Astrocyte of the cerebellum (primary cell): ENCODE measurements around the gene SRA1.

Experiments used
- DNase-seq: peaks from one replicate; pipeline ENCODE4 v3.0.0-alpha.2; 2011; ENCODE audit warnings: low read depth
- H3K4me3 ChIP-seq: 2 replicates; pipeline ENCODE4 v1.5.1; 2011; ENCODE audit warnings: mild to moderate bottlenecking, low read depth, low read length, moderate library complexity
- in situ Hi-C: cut with HindIII; loops from 2 replicates; pipeline ENCODE4 v1.10.0; 2017; ENCODE audit warnings: low sequenced_read_pairs
- TF ChIP-seq, protein P1 (sequence below): IDR thresholded peaks from 2 replicates; pipeline ENCODE4 v1.5.1; 2012; ENCODE audit warnings: low read length, low read depth, moderate library complexity, mild to moderate bottlenecking; ENCODE audit errors: missing control alignments

Gene SRA1

DNA sequence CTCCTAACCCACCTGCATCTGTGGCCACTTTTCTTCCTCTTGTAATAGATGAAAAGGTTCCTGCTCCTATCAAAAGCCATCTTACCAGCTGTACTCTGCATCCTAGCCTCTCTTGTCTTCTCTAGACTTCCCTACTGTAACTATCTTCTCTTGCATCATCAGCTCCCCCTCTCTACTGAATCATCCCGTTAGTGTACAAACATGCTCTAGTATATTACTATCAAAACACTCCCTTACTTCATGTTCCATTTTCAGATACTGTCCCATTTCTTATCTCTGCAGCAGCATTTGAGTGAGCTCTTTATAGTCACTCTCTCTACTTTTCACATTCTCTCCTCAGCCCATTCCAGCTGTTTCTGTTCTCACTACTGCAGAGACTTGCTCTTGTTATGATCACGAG lies 2.8 kb downstream of the SRA1 start:
- in situ Hi-C loops, result no loop called here
- TF ChIP-seq, protein P1, sequence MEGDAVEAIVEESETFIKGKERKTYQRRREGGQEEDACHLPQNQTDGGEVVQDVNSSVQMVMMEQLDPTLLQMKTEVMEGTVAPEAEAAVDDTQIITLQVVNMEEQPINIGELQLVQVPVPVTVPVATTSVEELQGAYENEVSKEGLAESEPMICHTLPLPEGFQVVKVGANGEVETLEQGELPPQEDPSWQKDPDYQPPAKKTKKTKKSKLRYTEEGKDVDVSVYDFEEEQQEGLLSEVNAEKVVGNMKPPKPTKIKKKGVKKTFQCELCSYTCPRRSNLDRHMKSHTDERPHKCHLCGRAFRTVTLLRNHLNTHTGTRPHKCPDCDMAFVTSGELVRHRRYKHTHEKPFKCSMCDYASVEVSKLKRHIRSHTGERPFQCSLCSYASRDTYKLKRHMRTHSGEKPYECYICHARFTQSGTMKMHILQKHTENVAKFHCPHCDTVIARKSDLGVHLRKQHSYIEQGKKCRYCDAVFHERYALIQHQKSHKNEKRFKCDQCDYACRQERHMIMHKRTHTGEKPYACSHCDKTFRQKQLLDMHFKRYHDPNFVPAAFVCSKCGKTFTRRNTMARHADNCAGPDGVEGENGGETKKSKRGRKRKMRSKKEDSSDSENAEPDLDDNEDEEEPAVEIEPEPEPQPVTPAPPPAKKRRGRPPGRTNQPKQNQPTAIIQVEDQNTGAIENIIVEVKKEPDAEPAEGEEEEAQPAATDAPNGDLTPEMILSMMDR, result no peak
- DNase-seq, result no peak
- no peak overlapping the region for H3K4me3 ChIP-seq

DNA sequence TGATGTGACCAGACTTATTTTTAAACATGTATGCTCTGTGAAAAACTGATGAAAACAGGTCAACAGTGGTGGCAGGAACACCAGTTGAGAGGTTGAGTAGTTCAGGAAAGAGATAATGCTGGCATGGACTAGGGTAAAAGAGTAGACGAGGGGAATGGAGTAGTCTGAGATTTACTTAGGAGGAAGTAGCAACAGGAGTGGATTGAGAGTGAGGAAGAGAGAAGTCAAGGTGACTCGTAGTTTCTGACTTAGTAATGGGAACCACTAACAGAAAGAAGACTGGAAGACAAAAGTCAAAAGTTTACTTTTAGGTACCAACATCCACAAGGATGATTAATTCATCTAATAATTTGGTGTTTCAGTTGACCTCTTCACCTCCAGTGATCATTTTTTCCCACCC lies 3.6 kb downstream of the SRA1 start:
- in situ Hi-C loops, result no loop called here
- no peak overlapping the region for H3K4me3 ChIP-seq
- DNase-seq, result no peak
- TF ChIP-seq, protein P1, result no peak

GRCh38 chr5:140551872-140552271 lies 5.4 kb downstream of the SRA1 start:
- TF ChIP-seq, protein P1, result no peak
- in situ Hi-C loops, result no loop called here
- no peak overlapping the region for H3K4me3 ChIP-seq
- no peak for DNase-seq

GRCh38 chr5:140550147-140551079 lies 6.9 kb downstream of the SRA1 start:
- no peak overlapping the region for H3K4me3 ChIP-seq
- TF ChIP-seq, protein P1, result no peak
- no peak for DNase-seq
- in situ Hi-C loops, result no loop called here

- TF ChIP-seq, protein P1, result no peak
- H3K4me3 ChIP-seq, result no peak overlapping the region
- DNase-seq, result no peak
- in situ Hi-C loops, result no loop called here
Observed at GRCh38 chr5:140549237-140550144, 7.8 kb downstream of the SRA1 start.

- TF ChIP-seq, protein P1, result no peak
- DNase-seq, result no peak
- in situ Hi-C loops, result no loop called here
- no peak overlapping the region for H3K4me3 ChIP-seq
Observed at GRCh38 chr5:140548791-140549190, 8.5 kb downstream of the SRA1 start.
